DOHH2 (cell line): ENCODE results near the gene SOX18.

Experiments used
- CTCF ChIP-seq: fragments of 200-600 bp; sonication (generic); IDR thresholded peaks from one replicate; pipeline ENCODE4 v1.5.1; 2014; ENCODE audit warnings: antibody characterized with exemption, mild to moderate bottlenecking, low read depth, low read length; ENCODE audit not compliant: poor library complexity, severe bottlenecking
- EZH2phosphoT487 ChIP-seq: fragments of 200-600 bp; sonication (generic); IDR thresholded peaks from 2 replicates; pipeline ENCODE4 v1.6.1; 2017; ENCODE audit warnings: borderline replicate concordance, mild to moderate bottlenecking, antibody characterized with exemption, low read length, moderate library complexity, mixed read lengths

GRCh38 chr20:64051561-64052325 lies 2.3 kb upstream of the SOX18 start:
- TF ChIP-seq CTCF: no peak
- no peak for TF ChIP-seq EZH2phosphoT487
